NCI-H1092 (cell line): ENCODE results near the gene PSIP1.
"Not testable (repeated sequence)": the region's sequence is repeated elsewhere in the genome, so short reads cannot be mapped to it uniquely, and the experiment has no call there.

ENCODE experiments used
- DNase-seq: peaks from one replicate; lab custom pipeline; 2025; lab: John Stamatoyannopoulos, UW

PSIP1 gene

DNA sequence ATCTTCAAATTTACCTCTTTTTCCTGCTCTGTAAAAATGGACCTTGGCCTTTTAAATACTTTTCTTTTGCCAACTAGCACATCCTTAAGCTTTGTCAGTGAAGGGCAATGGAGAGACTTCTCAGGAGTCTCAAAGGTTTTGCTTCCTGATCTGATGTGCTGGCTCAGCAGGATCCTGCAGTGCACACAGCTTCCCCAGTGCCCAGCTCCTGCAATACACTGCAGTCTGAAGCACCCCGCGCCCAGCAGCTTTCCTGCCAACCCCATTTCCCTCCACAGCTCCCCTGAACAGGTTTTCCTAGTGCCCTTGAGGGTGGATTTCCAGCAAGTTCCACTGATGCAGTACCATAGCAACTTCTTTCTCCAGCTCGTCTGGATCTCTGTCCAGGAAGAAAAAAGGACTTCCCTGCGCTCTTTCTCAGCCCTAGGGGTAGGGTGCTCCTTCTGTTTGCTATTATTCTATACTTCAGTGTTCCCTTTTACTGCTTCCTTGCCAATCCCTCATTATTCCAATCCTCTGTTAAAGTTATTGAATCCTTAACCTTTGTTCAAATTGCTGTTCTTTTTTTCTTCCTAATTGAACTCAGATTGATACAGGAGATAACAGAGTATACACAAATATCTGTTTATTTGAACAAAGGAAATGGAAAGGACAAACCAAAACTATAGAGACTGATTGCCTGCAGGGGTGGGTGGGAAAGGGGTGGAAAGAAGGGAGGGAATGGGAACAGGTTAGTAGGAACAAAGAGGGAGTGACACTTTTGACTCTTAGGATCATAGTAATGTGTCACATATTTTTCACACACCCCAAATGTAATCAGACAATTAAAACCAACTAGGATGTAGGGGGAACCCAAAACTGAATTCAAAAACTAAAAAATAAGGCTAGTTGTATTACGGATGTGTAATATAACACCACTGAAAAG, 79.6 kb downstream of the PSIP1 start:
- no peak for DNase-seq

DNA sequence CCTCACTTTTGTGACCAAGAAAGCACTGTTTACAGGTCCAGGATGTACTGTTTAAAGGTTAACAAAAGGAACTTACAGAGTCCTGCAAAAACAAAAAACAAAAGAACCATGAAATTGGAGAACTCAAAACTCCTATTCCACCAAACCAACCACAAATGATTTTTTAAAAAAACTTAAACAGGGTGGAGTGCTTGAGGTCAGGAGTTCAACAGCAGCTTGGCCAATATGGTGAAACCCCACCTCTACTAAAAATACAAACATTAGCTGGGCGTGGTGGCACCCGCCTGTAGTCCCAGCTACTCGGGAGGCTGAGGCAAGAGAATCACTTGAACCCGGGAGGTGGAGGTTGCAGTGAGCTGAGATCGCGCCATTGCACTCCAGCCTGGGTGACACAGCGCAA, 83.1 kb downstream of the PSIP1 start:
- not testable (repeated sequence) for DNase-seq

DNA sequence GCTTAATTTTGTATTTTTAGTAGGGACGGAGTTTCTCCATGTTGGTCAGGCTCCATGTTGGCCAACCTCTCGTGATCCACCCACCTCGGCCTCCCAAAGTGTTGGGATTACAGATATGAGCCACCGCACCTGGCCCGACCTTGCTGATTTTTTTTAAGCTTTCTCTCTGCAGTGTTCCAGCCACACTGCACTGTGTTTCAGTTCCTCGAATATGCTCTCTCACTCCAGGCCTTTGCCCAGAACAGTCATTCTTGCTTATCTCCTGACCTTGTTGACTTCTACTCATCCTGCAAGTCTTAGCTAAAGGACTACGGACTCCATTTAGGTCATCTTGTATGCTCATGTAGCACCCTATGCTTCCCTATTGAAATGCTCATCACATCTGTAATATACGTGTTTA, 84.8 kb downstream of the PSIP1 start:
- no peak for DNase-seq

DNA sequence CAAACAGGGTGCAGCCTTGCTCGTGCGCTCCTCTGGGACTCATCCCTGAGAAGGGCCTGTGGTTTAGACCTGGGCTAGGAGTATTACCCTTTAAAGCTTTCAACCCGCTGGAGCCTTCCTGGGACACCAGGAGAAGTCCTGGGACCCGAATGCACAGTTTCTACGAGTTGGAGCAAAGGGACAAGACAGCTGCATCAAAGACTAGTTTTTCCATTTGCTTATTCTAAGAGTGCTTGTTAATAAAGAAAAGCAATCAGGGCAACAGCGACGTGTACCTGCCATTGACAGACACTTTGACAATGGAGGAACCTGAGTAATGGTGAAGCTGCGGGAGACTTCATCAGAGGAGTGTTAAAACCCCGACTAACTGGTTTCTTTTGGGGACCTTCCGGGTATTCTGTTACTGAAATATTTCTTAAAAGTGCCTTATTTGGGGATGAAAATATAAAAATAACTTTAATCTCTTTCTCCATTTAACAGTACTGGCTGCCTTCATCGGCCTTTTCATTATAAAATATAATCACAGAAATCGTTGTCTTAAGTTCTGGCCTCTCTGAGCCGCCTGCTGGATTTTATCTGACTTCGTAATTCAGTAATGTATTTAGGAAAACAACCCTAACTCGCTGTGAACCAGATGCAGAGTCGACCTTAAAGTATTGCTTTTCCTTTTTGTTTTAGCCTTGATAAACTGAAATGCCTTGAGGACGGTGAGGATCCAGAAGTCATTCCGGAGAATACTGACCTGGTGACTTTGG, 87.4 kb downstream of the PSIP1 start:
- peak; percentile 45 for DNase-seq

DNA sequence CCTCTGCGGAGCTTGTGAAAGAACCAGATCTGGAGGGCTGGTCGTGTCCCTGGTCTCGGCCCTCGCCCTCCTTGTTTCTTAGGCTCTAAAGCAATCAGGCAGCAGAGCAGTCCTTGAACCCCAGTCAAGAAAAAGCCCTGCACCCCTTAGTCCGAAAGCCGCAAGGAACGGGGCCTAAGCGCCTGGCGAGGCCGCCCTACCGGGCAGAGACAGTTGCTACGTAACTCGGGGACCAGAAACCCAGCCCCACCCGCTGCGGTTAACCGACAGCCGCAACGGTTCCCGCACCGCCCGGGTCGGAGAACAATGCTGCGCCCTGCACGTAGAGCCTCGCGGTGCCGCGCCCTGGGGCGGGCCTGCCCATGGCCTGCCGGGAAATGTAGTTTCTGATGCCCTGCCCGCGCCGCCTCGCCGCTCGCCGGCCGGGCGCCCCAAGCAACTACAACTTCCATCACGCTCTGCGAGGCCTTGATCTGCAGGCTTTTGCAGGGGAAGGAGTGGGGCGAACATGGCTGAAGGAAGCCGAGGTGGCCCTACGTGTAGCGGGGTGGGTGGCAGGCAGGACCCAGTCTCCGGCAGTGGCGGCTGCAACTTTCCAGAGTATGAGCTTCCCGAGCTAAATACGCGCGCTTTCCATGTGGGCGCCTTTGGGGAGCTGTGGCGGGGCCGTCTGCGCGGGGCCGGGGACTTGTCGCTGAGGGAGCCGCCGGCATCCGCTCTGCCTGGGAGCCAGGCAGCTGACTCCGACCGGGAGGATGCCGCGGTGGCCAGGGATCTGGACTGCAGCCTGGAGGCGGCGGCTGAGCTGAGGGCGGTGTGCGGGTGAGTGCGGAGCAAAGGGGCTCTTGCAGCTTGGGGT, 88.2 kb downstream of the PSIP1 start, which contains the start of gene SNAPC3:
TSS of gene SNAPC3 (plus strand) at position 505 of the 859 bp plus-strand sequence. CDS start at position 509, 4 bp downstream.
- peak; percentile 97 for DNase-seq

DNA sequence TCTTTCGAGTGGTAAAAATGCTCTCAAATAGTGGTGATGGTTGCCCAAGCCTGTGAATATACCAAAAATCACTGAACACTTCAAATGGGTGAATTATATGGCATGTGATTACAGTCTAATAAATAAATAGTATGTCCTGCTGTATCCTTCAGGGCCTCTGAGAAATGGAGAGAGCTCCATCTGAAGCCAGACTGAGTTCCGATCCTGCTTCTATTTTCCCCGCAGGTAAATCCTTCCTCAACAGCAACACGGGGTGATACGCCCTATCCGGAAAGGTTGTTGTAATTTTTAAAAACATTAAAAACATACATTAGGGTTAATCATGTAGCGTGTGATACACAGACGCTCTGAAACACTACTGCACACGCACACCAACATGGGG, 88.8 kb downstream of the PSIP1 start:
- DNase-seq, result no peak

DNA sequence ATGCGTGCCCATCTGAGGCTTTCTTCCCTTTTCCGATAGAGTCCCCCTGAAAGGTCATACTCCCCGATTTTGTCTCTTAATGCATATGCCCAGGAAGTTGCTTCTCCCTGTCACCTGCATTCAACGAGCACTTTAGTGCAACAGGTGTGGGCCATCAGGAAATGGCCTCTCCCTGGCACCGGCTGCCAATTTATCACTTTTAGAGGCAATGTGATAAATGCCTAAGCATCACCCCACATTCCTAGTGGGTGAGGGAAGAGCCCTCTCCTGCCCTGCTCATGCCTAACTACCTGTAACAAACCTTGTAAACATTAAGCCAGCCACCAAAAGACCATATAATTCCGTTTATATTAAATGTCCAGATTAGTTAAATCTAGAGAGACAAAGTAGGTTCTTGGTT, 89.2 kb downstream of the PSIP1 start:
- DNase-seq, result no peak

DNA sequence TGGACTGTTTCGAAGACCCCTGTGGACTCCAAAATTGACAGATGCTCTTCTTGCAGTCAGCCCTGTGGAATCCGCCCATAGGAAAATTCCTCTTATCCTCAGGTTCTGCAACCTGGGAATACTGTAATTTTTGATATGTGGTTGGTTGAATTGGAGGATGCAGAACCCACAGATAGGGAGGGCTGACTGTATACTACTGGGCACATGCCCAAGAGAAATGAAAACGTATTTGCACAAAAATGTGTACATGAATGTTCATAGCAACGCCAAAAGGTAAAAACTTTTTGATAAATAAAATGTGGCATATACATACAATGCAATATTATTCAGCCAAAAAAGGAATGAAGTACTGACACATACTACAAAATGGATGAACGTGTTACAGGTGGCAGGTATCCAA, 90.0 kb downstream of the PSIP1 start:
- no peak for DNase-seq

DNA sequence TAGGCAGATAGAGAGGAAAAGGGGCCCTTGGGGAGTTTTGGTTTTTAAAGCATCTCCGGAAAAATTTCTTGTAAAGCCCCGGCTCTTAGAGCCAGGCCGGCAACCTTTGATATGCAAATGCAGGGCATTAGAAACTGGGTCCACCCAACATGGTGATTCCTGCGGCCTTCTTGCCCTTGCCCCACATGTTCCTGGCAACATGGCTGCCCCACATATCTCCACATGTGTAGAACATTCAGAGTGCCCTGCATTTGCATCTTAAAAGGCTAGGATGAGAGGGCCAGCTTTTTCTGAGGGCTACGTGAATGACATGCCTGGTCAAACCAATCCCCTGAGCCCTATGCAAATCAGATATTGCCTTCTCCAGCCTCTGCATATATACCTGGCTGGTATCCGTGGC, 93.1 kb downstream of the PSIP1 start:
- no peak for DNase-seq

DNA sequence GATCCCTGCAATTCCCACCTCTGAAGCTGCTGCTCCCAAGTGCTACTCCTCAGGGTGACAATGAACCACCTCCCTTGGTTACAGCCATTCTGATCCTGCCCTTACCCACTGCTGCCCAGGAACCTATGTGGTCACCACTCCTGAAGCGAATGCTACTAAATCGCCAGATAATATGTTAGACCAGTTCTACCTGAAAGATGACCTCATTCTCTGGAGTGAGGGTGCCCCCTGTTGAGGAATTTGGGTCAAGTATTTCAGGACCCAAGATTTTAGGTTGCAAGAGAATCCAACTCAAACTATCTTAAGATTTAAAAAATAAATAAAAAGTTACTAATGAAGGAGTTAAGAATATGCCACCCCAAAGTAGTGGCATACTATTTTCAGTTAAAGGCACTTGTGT, 93.9 kb downstream of the PSIP1 start:
- peak; percentile 12 for DNase-seq
